NCI-H82 treated with DMSO at 0.1 percent for 48 hours (cell line): ENCODE measurements around the gene SIAH2.

Experiments used
- DNase-seq: peaks from one replicate; lab custom pipeline; 2025; ENCODE audit not compliant: unreplicated experiment; lab: John Stamatoyannopoulos, UW

SIAH2 gene

DNA sequence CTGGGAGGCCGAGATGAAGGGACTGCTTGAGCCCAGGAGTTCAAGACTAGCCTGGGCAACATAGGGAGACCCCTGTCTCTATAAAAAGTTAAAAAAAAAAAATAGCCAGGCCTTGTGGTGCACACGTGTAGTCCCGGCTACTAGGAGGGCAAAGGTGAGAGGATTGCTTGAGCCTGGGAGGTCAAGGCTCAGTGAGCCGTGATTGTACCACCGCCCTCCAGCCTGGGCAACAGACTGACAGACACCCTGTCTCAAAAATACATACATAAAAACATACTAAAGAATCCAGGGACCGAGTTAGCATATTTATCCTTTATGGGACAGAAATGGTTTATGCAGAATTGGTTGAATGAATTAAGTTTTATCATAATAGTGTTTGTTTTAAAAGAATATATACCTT is 13.7 kb downstream of the SIAH2 start:
- no peak for DNase-seq

DNA sequence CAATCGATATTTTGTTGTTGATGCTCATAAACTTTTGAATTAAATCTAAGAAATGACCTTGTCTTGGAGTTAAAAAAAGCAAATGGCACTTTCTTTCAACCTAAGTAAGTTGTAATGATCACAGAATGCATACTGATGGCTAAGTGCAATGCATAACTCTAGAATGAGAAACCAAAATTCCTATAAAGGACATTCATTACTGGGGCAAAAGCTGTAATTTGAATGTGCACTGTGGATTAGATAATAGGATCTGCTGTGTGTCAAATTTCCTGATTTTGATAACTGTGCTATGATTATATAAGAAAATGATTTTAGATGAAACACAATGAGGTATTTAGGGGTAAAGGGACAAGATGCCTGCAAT is 14.3 kb downstream of the SIAH2 start:
- DNase-seq, result no peak

DNA sequence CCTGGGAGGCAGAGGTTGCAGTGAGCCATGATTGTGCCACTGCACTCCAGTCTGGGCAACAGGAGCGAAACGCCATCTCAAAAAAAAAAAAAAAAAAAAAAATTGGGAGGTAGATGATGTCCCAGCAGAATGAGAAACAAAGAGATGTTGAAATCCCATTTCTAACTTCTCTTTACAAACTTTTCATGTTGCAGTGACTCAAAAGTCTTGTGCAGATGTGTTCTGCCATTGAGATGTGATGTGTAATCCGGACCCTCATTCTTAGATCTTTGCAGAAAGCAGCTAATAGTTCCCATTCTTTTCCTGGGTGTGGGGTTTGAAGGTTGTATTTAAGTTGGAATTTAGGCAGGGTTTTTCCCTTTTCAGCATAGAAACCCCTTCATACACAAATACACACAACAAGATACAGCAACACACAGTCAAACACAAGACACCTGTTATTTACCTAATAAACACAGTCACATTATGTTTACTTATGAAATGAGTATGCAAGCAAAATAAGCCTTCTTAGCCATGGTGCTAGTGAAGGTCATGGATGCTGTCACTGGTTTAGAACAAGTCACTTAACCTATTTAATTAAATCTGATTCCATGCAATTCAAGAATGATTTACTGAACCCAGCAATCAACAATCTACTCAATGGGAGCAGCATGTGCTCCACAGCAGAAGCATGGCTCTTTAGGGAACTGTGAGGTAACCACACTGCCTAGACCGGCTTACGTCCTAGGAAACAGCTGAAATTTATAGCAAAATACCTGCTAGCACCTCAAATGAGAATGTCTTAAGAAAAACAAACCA is 14.9 kb downstream of the SIAH2 start:
- no peak for DNase-seq

DNA sequence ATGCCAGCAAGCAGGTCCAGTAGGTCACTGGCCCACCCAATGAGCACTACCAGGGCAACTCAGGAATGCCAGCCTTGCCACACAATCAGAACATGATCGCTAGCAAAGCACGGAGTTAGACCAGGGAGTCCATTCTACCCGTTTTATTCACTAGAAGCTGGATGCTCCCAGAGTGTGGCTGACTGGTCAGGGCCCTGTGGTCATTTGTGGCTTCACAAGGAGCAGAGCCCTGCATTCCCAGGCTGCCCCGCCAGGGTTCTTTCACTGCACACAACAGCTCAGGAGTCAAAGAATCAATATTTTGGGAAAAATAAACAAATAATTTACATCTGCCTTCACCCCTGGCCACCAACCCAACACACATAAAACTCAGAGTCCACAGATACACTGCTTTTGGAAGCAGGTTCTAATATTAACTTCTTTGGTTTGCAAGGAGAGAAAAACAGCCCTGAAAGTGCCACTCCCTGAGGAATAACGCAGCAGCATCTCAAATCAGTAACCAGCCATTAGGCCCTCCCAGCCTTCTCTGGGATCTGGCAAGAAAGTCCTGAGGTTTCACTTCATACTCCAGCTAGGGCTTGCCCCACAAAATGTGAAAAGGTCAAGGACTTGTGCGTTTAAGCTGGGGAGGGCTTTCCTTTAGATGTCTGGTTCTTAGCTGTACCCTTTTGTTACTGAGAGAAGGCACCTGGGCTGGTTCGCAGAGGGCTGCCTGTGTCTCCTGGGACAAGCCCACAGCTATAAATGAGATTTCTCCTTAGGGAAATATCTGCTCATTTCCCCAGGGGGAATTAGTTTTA is 16.0 kb downstream of the SIAH2 start:
- no peak for DNase-seq

DNA sequence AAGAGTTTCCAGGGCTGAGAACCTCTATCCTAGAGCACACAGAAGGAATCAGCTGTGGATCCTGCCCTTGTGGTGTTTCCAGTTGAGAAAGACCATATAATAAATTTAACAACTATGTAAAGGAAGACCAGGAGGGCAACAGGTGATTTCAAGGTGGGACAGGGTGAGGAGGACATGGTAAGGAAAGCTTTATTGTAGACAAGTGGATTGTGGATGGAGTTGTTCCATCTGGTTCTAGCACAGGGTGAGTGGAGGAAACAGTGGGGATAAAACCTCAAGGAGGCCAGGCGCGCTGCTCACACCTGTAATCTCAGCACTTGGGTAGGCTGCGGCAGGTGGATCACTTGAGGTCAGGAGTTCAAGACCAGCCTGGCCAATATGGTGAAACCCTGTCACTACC is 17.1 kb downstream of the SIAH2 start:
- no peak for DNase-seq

DNA sequence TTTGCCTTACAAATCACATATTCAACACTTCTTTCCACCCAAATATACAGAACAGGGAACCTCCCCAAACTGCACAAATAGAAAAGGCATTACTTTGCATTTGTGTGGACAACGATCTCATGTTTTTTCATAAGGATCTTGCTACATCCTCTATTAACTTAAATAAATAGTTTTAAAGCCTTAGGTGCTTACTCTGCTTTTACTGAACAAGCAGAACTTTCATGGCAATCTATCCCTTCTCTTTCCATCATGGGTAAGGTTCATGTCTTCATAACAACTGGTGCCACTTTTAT is 18.1 kb downstream of the SIAH2 start:
- DNase-seq, result no peak

DNA sequence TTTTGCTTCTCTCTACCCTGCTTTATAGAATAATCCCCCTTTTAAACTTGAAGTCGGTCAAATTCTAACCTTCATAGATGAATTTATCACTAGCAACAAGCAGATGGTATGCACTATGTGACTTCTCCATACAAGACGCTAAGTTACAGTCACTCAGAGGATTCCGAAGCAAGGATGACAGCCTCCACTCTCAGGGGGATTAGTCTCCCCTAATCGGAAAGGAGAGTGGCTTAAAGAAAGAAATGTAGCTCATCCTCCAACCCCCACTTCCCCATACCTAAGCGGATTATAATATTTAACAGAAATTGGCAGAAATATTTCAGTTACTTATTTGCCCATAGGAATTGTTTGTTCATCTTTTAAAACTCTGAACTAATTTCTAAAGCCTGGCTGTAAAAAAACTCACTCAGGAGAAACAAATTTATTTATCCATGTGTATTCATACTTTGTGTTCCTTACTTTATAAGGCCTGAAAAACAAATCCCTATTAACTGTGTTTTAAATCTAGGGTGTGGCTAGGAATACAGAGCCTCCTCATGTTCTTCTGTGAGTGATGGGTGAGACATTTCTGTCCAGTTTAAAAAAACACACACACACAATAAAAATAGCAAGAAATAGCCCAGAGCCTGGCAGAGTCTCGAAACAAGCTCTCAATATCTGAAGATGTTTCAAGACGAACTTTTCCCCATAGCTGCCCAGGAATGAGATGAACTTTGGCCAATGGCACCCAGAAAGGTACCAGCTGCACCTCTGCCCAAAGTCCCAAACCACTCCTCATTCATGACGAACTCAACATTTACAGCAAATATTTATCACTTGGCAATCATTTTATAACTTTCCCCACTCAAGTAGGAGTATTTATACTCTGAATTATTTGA is 18.7 kb downstream of the SIAH2 start:
- DNase-seq, result peak; percentile 19

DNA sequence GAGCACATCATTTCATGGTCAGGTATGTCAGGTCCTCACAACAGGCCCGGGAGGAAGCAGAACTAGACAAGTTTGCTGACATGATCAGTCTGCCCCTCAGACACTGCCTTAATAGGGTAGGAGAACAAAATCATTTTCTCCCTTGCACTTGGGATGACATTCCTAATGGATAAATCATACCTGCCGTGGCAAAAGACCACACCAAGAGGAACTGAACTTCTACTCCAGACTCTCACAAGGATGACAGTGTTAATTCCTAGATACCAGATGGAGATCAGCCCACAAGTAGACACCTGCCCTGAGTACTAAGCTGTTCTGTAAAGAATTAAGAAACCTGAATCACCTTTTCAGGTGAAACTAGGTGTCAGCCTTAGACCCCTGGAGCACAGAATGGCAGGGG is 19.5 kb downstream of the SIAH2 start:
- no peak for DNase-seq

DNA sequence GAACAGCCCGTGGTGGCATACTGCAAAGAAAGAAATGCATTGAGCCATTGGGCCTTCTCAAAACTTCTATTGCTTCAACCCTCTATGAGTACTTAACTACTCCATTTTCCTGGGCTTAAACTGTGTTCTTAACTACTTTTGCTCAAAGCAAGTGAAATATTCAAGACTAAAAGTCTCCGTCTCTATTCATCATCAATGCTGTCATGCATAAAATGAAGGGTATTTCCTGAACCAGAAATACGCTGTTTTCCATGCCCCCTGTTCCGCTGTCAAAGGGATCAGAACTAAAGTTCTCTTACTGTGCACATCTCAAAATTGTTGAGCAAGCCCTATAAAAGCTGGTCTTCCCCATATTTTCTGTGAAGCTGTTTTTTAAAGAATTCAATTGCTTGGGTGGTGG is 20.3 kb downstream of the SIAH2 start:
- DNase-seq, result no peak

DNA sequence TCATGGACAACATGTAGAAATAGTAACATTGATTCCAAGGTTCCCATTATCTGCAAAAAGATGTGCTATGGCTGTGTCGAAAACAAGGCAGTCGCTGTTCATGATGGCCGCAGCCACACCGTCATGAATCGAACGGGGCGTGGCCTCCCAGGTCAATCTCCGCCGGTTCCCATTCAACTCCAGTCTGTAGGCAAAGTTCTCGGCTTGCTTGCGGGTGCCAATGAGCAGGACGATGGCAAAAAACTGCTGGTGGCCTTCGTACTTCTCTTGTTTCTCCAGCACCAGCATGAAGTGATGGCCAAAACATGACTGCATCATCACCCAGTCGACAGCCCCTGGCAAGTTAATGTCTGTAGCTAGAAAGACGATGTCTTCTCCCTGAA is 20.8 kb downstream of the SIAH2 start:
- no peak for DNase-seq

DNA sequence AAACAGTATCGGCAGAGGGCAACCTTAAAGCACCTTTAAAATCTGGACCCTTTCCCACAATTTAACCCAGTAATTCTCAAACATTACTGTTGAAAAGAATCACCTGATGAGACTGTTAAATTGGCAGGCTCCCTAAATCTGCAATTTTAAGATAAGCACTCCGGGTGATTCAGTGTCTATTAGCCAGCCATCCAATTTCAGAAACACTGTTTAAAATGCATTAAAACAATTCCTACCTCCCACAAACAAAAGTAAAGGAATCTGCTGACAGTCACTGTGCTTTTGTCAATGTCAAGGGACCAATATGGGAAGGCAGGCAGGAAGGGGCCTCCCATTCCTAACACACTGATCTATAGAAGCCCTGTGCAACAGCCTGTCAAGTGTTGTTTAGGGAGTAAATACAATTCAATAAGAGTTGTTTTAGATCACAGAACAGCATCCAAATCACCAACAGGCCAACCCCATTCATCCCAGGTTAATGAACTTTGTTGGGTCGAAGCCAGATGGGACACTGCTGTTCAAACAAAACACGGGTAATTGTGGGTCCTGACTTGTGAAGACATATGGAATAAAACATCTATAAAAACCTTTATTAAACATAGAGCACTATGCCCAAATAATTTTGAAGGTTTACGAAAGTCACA is 21.4 kb downstream of the SIAH2 start:
- no peak for DNase-seq

DNA sequence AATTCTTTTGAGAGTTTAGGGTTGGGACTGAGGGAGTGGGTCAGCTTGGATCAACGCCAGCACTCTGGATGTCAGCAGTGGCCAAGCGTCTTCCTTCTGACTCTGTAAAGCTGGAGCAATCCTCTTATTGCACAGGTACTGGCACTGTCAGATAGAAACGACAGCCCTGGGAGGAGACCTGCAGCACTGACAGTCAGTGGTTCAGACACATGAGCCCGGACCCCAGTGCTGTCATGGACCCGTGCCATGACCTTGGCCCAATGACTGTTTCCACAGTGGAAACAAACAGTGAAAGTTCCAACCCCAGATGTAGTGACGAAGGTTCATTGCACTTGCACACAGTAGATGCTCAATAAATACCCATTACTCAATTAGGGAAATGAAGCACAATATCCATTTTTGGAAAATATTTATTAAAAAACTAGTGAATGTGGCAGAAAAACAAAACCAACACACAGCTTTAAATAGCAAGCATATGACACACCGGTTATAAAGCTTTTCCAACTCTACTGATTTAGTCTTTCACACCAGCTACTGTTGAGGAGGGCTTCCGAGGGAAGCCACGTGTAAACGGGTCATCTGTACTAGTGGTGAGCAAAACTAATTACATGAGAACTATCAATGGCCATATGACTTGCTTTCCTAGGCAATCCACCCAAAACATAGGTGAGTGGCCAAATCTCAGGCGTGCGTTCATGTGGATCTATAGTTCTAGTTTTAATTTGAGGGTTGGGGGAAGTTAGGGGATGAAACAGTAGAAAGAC is 22.1 kb downstream of the SIAH2 start:
- no peak for DNase-seq

DNA sequence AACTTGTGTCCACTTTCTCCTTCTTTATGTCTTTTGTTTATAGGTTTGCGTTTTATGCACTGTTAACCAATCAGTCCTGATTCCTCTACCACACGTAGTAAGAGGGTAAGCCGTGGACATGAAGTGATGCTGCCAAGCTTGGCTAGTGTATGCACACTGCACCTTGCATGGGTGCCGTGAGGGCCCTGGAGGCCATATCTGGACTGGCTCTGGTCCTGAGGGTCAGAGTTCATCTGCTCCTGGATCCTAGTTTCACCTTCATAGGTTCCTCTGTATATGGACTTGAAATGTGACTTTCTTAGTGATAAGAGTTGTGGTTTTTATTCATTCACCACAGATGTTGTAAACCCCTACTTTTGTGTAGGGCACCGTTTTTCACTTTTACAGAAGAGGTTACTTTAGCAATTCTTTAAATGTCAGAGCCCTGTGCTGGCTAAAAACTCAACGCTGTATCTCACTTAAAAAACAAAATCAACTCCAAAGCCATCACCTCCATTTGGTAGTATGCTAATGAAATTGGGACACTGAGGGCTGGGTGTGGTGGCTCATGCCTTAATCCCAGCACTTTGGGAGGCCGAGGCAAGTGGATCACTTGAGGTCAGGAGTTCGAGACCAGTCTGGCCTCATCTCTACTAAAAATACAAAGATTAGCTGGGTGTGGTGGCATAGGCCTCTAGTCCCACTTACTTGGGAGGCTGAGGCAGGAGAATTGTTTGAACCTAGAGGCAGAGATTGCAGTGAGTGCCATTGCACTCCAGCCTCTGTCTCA is 22.9 kb downstream of the SIAH2 start:
- DNase-seq, result no peak

DNA sequence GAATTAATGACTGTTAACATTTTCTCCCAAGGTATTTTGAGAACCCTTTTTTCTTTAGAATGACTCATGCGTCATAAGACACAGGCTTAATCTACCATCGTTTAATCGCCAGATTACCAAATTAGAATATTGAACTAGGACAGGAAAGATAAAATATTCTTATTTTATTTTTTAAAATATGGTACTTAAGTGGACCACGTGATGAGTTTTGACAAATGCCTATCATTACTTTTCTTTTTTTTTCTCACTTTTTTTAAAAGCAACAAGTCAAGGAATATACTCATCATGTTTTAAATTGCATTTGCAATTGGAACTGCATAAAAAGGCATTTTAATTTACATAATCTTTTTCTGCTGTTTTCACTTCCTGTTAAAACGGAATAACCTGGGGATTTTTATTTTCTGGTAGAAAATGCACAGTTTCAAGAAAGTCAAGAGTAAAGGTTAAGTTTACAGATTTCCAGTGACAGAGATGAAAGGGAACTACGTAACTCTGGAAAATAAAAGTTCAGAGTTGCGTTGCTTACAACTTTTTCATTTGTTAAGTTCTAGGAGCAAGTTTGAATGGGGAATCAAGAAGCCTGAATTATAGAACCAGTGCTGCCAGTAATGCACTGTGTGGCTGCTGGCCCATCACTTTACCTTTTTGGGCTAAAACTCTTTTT is 23.6 kb downstream of the SIAH2 start:
- no peak for DNase-seq

DNA sequence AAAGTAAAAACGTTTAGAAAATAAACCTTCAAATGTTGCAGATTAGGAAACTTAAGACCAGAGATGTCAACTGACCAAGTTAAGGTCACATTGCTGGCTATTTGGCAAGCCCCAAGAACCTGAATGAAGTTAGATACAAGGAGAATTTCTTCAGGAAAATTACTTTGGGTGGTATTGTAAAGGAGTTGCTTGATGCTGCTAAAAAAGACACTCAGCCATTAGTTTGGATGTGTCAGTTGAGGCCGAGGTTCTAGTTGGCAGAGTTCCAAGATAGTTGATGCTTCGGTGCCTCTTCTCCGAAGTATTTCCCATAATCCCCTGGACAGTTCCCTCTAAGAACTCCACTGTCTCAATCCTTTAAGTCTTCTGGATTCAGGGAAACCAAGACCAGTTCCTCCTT is 24.3 kb downstream of the SIAH2 start:
- peak; percentile 10 for DNase-seq

DNA sequence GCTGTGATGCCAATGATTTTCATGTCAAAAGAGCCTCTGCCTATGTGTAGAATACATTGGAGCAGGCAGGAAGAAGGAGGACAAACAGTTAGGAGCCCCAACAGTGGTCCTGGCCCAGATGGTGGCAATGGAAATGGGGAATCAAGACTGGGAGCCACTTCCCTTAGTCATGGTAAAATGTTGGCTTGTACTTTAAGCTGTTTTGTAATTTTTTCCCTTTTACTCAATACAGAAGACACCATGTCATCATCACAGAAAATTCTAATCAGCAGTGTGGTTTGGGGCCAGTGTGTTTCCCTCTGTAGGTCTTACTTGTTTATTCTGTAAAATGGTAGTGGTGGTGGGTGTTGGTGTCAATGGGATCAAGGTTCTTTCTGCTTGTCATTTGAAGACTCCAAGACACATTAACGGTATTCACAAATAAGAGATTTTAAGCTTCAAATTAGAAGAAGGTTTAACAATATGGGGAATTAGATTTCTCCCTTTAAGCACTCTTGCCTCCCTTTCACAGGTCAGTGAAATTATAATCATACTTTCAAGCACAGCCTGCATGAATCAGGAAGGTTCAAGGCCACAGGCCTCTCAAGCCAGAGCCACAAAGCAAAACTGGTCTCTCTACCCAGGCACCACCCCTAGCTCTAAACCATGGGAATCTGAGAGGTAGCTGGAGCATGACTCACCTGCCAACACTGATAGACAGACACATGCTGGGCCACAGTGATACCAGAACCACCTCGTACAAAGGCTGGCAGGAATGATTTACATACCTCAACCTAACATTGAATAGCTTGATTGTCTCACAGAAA is 24.9 kb downstream of the SIAH2 start:
- DNase-seq, result no peak

DNA sequence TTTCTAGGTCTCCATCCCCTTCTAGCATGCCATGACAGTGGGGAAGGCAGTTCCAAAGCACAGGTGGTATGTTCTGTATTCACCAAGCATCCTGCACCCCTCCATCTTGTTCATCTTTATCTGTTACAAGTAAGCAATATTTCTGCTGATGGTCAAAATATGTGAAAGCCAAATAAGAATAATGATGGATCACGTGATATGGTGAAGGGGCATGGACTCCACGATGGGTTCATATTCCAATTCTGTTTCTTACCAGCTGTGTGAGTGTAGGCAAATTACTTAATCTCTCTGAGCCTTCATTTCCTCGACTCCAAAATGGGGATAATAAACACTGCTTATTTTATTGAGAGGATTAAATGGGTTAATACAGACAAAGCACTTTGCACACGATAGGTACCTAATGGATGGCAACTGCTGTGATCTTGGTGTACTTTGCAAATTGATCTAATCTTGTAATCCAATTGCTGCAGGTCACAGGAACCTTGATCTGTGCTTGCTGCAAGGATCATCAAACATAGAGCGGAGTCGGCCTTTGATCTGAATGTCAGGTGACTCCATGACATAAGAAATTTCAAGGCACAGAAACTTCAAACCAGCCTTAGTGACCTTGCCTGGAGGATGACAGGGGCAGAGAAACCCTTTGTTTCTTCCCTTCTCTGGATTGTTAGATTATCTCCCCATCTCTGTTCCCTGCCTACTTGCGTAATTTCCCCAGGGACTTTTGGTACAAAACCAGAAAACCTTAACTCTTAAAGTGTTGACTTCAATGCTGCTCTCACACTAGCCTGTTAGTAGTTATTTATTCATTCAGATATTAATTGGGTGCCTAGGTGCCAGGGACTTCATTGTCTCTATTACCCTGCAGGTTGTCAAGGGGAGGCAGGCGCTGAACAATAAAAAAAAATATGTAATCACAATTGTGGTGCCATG is 25.8 kb downstream of the SIAH2 start:
- DNase-seq, result peak; percentile 88
